Activated naive CD8-positive, alpha-beta T cell (primary cell): ENCODE results near the gene CYTH3.
"Not testable (repeated sequence)": the region's sequence is repeated elsewhere in the genome, so short reads cannot be mapped to it uniquely, and the experiment has no call there.

Experiments
- H3K27ac Mint-ChIP-seq: one replicate; pipeline ENCODE4 v1.8.0; 2021; ENCODE audit warnings: mixed read lengths
- H3K27me3 Mint-ChIP-seq: one replicate; pipeline ENCODE4 v1.8.0; 2021; ENCODE audit warnings: mixed read lengths
- H3K36me3 Mint-ChIP-seq: one replicate; pipeline ENCODE4 v1.8.0; 2021; ENCODE audit warnings: mixed read lengths
- H3K4me1 Mint-ChIP-seq: one replicate; pipeline ENCODE4 v1.8.0; 2021; ENCODE audit warnings: low read depth, mixed read lengths
- H3K4me3 Mint-ChIP-seq: one replicate; pipeline ENCODE4 v1.8.0; 2021; ENCODE audit warnings: mild to moderate bottlenecking, mixed read lengths
- H3K9me3 Mint-ChIP-seq: one replicate; pipeline ENCODE4 v1.8.0; 2021; ENCODE audit warnings: low read depth, mixed read lengths

CYTH3 gene, protein sequence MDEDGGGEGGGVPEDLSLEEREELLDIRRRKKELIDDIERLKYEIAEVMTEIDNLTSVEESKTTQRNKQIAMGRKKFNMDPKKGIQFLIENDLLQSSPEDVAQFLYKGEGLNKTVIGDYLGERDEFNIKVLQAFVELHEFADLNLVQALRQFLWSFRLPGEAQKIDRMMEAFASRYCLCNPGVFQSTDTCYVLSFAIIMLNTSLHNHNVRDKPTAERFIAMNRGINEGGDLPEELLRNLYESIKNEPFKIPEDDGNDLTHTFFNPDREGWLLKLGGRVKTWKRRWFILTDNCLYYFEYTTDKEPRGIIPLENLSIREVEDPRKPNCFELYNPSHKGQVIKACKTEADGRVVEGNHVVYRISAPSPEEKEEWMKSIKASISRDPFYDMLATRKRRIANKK

DNA sequence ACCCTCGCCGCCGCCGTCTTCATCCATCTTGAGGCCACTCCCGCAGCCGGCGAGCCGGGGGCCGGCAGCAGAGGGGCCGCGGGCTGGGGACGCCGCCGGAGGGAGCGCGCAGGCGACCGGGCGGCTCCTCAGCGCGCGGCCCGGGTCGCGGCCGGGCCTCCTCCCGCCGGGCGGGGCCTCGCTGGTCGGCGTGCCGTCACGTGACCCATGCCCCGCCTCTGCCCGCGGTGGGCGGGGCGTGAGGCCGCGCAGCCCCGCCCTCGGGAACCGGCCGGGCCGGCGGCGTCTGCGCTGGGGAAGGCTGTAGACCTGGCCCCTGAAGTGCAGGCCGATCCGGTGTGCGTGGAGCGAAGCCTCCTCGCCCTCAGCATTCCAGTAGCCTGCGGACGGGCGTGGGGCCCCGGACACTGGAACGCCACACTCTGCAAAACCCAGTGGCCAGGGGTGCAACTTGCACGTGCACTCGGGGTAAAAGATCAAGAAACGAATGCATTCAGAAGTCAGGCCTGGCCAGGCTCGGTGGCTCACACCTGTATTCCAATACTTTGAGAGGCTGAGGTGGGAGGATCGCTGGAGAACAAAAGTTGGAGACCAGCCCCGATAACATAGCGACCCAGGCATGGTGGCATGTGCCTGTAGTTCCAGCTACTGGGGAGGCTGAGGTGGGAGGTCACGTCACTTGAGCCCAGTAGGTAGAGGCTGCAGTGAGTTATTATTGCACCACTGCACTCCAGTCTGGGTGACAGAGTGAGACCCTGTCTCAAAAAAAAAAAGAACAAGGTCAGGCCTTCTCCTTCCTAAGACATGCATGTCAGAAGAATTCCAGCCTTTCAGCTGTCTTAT lies at the start of gene CYTH3:
CYTH3 (minus strand) TSS at position 144 of the 843 bp plus-strand sequence; CDS start at position 27, 117 bp downstream.
- Mint-ChIP-seq H3K27ac (no peak within 1 kb of the TSS), H3K4me3 (peak within 1 kb of the TSS; percentile 89), H3K9me3 (no peaks in the 10 kb centered on the region), H3K36me3 (no peaks in the 10 kb centered on the region), H3K27me3 (peaks cover 5% of the 10 kb centered on the region), H3K4me1 (peaks cover 19% of the 10 kb centered on the region)

DNA sequence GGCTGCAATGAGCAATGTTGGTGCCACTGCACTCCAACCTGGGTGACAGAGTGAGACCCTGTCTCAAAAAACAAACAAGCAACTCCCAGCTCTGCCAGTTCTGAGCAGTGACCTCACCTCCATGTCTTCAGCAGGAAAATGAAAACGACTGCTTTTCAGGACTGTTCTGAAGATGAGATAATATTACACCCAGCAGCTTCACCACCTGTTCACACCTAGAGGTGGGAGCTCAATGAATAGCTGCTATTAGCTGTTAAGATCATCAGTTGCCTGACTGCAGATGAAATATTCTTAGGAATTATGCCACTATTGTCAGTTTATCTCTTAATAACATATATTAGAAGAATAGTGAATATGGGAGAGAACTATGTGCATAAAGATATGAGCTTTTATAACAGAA lies 48.4 kb upstream of the CYTH3 start:
- H3K27ac Mint-ChIP-seq, result no peak overlapping the region
- H3K27me3 Mint-ChIP-seq, result no peaks in the 10 kb centered on the region
- H3K4me1 Mint-ChIP-seq, result peaks cover 4% of the 10 kb centered on the region
- H3K36me3 Mint-ChIP-seq, result no peaks in the 10 kb centered on the region
- H3K9me3 Mint-ChIP-seq, result no peaks in the 10 kb centered on the region
- no peak overlapping the region for H3K4me3 Mint-ChIP-seq

DNA sequence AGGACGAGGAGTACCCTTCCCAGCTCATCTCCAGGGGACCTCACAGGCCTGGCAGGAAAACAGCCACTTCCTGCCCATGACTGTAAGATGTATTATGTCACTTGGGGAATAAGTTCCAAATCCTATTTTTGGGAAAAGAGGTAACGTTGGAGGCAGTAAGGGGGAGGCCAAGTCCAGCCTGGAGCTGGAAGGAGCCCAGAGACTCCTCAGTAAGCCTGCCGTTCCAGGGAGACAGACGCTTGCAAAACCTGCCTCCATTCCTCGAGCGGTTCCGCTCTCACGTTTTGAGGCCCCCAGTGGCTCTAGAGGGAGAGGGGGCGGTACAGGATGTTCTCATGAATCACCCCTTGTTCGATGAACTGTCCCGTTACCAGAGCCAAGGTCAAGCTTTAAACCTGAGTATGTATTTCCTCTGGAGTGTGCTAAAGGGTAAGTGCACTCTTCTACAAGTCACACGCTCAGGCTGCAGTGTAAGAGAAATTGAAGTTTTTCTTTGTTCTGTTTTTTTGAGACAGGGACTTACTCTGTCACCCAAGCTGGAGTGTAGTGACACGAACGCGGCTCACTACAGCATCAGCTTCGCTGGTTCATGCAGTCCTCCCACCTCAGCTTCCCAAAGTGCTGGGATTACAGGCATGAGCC lies 45.5 kb upstream of the CYTH3 start:
- Mint-ChIP-seq H3K4me3 (peak overlapping the region; percentile 20), H3K9me3 (no peaks in the 10 kb centered on the region), H3K4me1 (peaks cover under 1% of the 10 kb centered on the region), H3K27ac (no peak overlapping the region), H3K36me3 (no peaks in the 10 kb centered on the region), H3K27me3 (no peaks in the 10 kb centered on the region)

DNA sequence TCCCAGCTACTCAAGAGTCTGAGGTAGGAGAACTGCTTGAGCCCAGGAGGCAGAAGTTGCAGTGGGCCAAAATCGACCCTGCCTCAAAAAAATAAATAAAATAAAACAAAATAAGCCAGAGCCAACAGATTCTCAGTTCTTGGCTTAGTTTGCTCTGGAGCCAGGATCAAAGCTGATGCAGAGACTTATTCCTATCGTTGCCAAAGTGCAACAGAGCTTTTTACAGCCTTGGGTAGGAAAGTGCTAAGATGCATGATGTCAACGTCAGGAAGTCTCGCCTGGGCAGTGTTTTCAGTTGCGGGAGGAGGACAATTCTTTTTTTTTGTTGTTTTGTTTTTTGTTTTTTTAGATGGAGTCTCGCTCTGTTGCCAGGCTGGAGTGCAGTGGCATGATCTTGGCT lies 43.8 kb upstream of the CYTH3 start:
- Mint-ChIP-seq H3K9me3 (no peaks in the 10 kb centered on the region), H3K36me3 (no peaks in the 10 kb centered on the region), H3K4me1 (no peaks in the 10 kb centered on the region), H3K4me3 (no peak overlapping the region), H3K27ac (no peak overlapping the region), H3K27me3 (no peaks in the 10 kb centered on the region)

DNA sequence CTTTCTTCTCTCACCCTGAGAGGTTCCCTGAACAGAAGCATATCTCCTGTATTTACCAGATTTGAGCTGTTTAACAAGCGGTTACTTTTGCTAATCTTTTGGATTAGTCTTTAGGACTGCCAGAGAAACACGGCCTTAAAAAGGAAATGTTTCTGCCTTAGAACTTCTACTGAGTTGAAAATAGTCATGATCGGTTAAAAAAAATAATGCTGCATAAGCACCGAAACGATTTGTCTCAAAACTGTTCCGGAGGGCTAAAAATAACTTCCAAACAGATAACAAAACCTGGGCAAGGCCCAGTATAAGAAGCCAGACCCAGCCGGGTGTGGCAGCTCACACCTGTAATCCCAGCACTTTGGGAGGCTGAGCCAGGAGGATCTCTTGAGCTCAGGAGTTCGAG lies 43.3 kb upstream of the CYTH3 start:
- Mint-ChIP-seq H3K27ac (no peak overlapping the region), H3K27me3 (no peaks in the 10 kb centered on the region)

DNA sequence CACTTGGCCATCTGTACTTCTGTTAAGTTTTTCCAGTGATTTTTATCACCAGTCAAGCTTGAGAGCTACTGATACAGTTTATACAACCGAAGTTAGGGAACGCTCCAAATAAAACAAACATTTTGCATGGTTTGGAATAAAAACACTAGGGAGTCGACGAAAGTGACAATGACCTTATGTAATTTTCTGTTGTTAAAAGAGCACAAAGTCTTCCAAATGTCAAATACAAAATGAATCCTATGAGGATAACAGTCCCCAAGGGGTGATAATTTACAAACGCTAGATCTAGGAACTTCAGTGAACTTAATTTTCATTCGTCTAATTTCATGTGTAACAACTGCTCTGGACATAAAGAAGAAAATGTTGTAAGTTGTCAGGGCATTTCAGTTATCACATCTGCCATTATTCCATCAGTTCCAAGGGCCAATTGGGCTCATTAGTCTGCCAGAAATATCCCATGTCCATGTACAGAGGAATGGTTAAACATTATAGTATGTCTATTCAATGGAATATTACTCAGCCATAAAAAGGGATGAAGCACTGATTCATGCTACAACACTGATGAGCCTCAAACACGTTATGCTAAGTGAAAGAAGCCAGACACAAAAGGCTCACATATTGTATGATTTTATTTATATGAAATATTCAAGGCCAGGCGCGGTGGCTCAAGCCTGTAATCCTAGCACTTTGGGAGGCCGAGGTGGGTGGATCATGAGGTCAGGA lies 38.0 kb upstream of the CYTH3 start:
- no peaks in the 10 kb centered on the region for H3K9me3 Mint-ChIP-seq
- H3K27ac Mint-ChIP-seq, result no peak overlapping the region
- H3K36me3 Mint-ChIP-seq, result no peaks in the 10 kb centered on the region
- H3K4me1 Mint-ChIP-seq, result no peaks in the 10 kb centered on the region
- H3K4me3 Mint-ChIP-seq, result no peak overlapping the region
- no peaks in the 10 kb centered on the region for H3K27me3 Mint-ChIP-seq

More for the DNA sequence above, 43.3 kb upstream of the CYTH3 start:
- H3K9me3 Mint-ChIP-seq, result no peaks in the 10 kb centered on the region
- H3K4me1 Mint-ChIP-seq, result no peaks in the 10 kb centered on the region
- no peak overlapping the region for H3K4me3 Mint-ChIP-seq
- H3K36me3 Mint-ChIP-seq, result no peaks in the 10 kb centered on the region

DNA sequence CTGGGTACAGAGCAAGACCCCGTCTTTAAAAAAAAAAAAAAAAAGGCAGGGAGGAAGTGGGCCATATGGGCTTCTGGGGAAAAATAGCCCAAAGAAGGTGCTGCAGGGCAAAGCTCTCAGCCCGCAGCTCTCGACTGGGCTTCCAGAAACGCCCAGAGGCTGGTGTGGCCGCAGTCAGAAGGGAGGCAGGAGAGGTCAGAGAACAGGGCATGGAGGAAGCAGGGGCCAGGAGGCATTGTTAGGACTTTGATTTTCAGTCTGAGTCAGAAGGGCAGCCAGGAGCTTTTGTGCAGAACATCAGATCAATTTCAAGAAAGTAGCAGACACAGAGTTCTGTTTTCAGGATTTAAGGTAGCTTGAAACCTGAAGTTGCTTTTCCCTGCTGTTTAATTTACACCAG lies 35.3 kb upstream of the CYTH3 start:
- Mint-ChIP-seq H3K9me3 (no peaks in the 10 kb centered on the region), H3K4me3 (no peak overlapping the region), H3K36me3 (no peaks in the 10 kb centered on the region), H3K27ac (no peak overlapping the region), H3K4me1 (no peaks in the 10 kb centered on the region), H3K27me3 (no peaks in the 10 kb centered on the region)

DNA sequence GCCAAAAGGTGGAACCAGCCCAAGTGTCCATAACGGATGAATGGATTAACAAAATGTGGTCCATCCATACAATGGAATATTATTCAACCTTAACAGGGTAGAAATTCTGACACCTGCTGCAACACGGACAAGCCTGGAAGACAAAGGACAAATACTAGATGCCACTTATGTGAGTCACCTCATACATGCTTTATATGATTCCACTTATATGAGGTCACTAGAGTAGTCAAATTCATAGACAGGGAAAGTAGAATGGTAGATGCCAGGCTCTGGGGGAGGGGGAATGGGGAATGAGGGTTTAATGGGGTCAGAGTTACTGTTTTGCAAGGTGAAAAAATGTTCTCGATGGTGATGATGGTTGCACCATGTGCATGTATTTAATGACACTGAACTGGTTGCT lies 34.0 kb upstream of the CYTH3 start:
- Mint-ChIP-seq H3K36me3 (no peaks in the 10 kb centered on the region), H3K4me3 (no peak overlapping the region), H3K27me3 (no peaks in the 10 kb centered on the region), H3K4me1 (no peaks in the 10 kb centered on the region), H3K27ac (no peak overlapping the region), H3K9me3 (no peaks in the 10 kb centered on the region)

GRCh38 chr7:6305330-6305729 lies 32.9 kb upstream of the CYTH3 start:
- Mint-ChIP-seq H3K27me3 (no peaks in the 10 kb centered on the region), H3K4me3 (no peak overlapping the region), H3K4me1 (no peaks in the 10 kb centered on the region), H3K27ac (no peak overlapping the region), H3K36me3 (no peaks in the 10 kb centered on the region), H3K9me3 (no peaks in the 10 kb centered on the region)

- not testable (repeated sequence) for H3K9me3 Mint-ChIP-seq, H3K36me3 Mint-ChIP-seq, H3K4me1 Mint-ChIP-seq, H3K27me3 Mint-ChIP-seq, H3K27ac Mint-ChIP-seq, H3K4me3 Mint-ChIP-seq
These were observed 29.0 kb upstream of the CYTH3 start for GRCh38 chr7:6301446-6301845.

GRCh38 chr7:6299774-6300173 lies 27.4 kb upstream of the CYTH3 start:
- peaks cover 3% of the 10 kb centered on the region for H3K27me3 Mint-ChIP-seq
- no peak overlapping the region for H3K4me3 Mint-ChIP-seq
- H3K27ac Mint-ChIP-seq, result no peak overlapping the region
- H3K36me3 Mint-ChIP-seq, result no peaks in the 10 kb centered on the region
- no peaks in the 10 kb centered on the region for H3K9me3 Mint-ChIP-seq
- no peaks in the 10 kb centered on the region for H3K4me1 Mint-ChIP-seq

GRCh38 chr7:6294839-6295238 lies 22.4 kb upstream of the CYTH3 start:
- Mint-ChIP-seq H3K4me3 (no peak overlapping the region), H3K9me3 (no peaks in the 10 kb centered on the region), H3K27ac (no peak overlapping the region), H3K36me3 (no peaks in the 10 kb centered on the region), H3K27me3 (peaks cover 3% of the 10 kb centered on the region), H3K4me1 (no peaks in the 10 kb centered on the region)

DNA sequence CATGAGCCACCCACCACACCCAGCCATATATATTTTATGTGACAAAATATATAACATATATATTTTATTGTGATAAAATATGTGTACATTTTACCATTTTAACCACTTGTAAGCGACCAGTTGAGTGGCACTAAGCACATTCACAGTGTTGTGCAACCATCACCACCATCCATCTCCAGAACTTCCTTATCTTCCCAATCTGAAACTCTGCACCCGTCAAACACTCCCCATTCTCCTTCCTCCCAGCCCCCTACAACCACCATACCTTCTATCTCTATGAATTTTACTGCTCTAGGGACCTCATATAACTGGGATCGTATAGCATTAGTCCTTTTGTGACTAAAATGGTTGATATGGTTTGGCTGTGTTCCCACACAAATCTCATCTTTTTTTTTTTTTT lies 20.8 kb upstream of the CYTH3 start:
- no peak overlapping the region for H3K4me3 Mint-ChIP-seq
- no peaks in the 10 kb centered on the region for H3K9me3 Mint-ChIP-seq

GRCh38 chr7:6291941-6292340 lies 19.5 kb upstream of the CYTH3 start:
- H3K4me1 Mint-ChIP-seq, H3K36me3 Mint-ChIP-seq, H3K27ac Mint-ChIP-seq, H3K4me3 Mint-ChIP-seq, H3K9me3 Mint-ChIP-seq, H3K27me3 Mint-ChIP-seq: not testable (repeated sequence)

More for the DNA sequence above, 20.8 kb upstream of the CYTH3 start:
- no peaks in the 10 kb centered on the region for H3K4me1 Mint-ChIP-seq
- H3K36me3 Mint-ChIP-seq, result no peaks in the 10 kb centered on the region
- peaks cover 3% of the 10 kb centered on the region for H3K27me3 Mint-ChIP-seq
- H3K27ac Mint-ChIP-seq, result no peak overlapping the region

- H3K4me3 Mint-ChIP-seq, result no peak overlapping the region
- H3K4me1 Mint-ChIP-seq, result no peaks in the 10 kb centered on the region
- no peaks in the 10 kb centered on the region for H3K9me3 Mint-ChIP-seq
- no peak overlapping the region for H3K27ac Mint-ChIP-seq
- no peaks in the 10 kb centered on the region for H3K27me3 Mint-ChIP-seq
- no peaks in the 10 kb centered on the region for H3K36me3 Mint-ChIP-seq
These were observed 19.1 kb upstream of the CYTH3 start for GRCh38 chr7:6291531-6291930.
